GM08714 (cell line): ENCODE results near the gene UGT1A8.
"Not testable (repeated sequence)": the region's sequence is repeated elsewhere in the genome, so short reads cannot be mapped to it uniquely, and the experiment has no call there.

ENCODE experiments used
- H3K4me3 ChIP-seq: fragments of 200-500 bp; sonication (Bioruptor generic); 2 replicates; pipeline ENCODE4 v1.5.1; 2014; ENCODE audit warnings: mild to moderate bottlenecking, low read length, inconsistent platforms
- ZNF274 ChIP-seq: IDR thresholded peaks from 2 replicates; pipeline ENCODE4 v1.6.1; 2012; ENCODE audit warnings: mild to moderate bottlenecking, low read depth, low read length

Gene UGT1A8

GRCh38 chr2:233605680-233606079, 11.8 kb upstream of the UGT1A8 start:
- TF ChIP-seq ZNF274: no peak
- no peak overlapping the region for H3K4me3 ChIP-seq

GRCh38 chr2:233611284-233611683, 6.1 kb upstream of the UGT1A8 start:
- H3K4me3 ChIP-seq: no peak overlapping the region
- TF ChIP-seq ZNF274: no peak

DNA sequence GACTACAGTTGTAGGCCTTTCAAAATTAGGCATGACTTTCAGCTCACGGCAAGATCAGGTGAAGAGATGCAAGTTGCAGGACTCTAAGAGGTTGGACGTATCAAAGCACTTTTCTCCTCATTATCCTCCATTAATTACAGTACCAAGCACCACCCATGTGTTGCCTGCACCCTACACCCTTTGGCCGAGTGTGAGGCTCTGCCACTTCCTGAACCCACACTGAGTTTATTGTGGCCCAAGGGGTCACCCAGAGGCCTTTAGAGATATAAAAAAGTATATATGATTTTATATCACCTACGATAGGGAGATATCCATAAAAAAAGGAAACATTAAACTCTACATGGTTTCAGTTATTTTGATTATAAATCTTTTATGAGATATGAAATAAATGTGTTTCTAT, 2.8 kb downstream of the UGT1A8 start:
- no peak for TF ChIP-seq ZNF274
- no peak overlapping the region for H3K4me3 ChIP-seq

GRCh38 chr2:233621863-233622262, 4.4 kb downstream of the UGT1A8 start:
- not testable (repeated sequence) for H3K4me3 ChIP-seq

DNA sequence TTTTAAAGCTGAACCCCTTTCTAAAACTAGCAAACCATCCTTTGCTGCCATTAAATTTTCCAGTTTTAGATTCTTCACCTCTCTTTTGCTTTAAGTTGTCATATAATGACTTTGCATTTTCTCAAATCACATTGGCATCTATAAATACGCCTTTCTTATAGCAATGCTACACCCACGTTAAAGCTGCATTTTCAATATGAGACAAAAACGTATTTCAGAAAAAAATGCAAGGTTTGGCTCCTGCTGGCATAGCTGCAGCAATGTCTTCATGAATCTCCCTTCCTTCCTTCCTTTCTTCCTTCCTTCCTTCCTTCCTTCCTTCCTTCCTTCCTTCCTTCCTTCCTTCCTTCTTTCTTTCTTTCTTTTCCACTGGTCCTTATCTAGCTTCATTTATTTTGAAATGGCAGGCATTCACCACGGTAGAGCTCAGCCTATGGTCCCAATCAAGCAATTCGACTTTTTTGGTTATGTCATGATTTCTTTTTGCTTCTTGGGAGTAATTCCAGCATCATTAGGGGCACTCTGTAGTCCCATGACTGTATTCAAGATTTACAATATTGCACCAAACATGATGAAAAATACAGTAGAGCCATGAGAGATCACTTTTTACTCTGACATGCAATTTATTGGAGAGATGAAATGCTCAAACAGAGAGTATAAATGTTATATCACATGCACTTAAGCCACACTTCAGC, 10.0 kb downstream of the UGT1A8 start:
- no peak overlapping the region for H3K4me3 ChIP-seq
- TF ChIP-seq ZNF274: no peak

- H3K4me3 ChIP-seq: not testable (repeated sequence)
Measured at GRCh38 chr2:233636306-233636705, 18.9 kb downstream of the UGT1A8 start, which contains the start of gene UGT1A10. Gene UGT1A10, plus strand, starts transcription at chr2:233636448. Its CDS starts 75 bp downstream, at chr2:233636523.

- H3K4me3 ChIP-seq: no peak overlapping the region
- TF ChIP-seq ZNF274: no peak
Measured at GRCh38 chr2:233638836-233639235, 21.4 kb downstream of the UGT1A8 start.

GRCh38 chr2:233639860-233640259, 22.4 kb downstream of the UGT1A8 start:
- TF ChIP-seq ZNF274: no peak
- no peak overlapping the region for H3K4me3 ChIP-seq

DNA sequence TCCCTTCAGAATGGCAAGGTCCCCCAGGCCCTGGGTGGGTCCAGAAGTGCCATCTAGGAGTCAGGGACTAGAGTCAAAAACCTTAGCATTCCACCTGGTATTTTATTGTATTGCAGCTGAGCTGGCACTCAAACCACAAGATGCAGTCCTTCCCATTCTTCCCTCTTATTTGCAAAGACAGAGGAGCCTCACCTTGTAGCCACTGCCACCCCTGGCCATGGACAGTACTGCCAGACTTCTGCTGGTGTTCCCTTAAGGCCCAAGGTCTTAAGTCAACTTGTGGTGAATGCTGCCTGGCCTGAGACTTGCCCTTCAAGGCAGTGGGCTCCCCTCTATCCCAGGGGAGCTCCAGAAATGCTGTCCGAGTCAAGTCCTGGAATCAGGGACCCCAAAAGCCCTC, 25.7 kb downstream of the UGT1A8 start:
- TF ChIP-seq ZNF274: no peak
- no peak overlapping the region for H3K4me3 ChIP-seq

DNA sequence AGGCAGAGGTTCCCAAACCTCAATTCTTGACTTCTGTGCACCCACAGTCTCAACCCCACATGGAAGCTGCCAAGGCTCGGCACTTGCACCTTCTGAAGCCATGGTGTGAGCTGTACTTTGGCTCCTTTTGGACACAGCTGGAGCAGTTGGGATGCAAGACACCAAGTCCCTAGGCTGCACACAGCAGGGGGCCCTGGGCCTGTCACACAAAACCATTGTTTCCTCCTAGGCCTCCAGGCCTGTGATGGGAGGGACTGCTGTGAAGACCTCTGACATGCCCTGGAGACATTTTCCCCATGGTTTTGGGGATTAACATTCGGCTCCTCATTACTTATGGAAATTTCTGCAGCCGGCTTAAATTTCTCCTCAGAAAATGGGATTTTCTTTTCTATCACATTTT, 28.6 kb downstream of the UGT1A8 start:
- H3K4me3 ChIP-seq: not testable (repeated sequence)

- no peak overlapping the region for H3K4me3 ChIP-seq
- TF ChIP-seq ZNF274: no peak
Measured at GRCh38 chr2:233650981-233651380, 33.5 kb downstream of the UGT1A8 start.

GRCh38 chr2:233651430-233651829, 34.0 kb downstream of the UGT1A8 start:
- no peak overlapping the region for H3K4me3 ChIP-seq
- TF ChIP-seq ZNF274: no peak

- no peak for TF ChIP-seq ZNF274
- H3K4me3 ChIP-seq: no peak overlapping the region
Measured at GRCh38 chr2:233654501-233654900, 37.1 kb downstream of the UGT1A8 start.

- H3K4me3 ChIP-seq: no peak overlapping the region
- TF ChIP-seq ZNF274: no peak
Measured at GRCh38 chr2:233655043-233655442, 37.6 kb downstream of the UGT1A8 start.

DNA sequence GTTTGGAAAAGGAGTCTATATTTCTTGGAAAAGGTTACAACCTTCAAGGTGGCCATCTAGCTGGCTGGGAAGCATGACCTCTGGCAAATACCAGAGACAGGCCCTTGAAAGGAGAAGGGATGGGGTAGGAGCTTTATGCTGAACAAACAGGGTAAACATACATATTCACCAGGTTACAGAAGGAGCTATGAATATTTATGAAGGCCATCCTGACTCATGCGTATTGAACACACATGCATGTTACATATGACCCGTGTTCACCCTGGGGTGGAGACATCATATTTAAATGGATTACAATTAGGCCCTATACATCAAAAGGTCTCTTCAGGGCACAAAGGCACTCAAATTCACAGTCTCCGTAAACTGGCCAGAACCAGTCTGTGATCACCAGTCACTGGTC, 38.5 kb downstream of the UGT1A8 start:
- H3K4me3 ChIP-seq: not testable (repeated sequence)

- no peak for TF ChIP-seq ZNF274
- no peak overlapping the region for H3K4me3 ChIP-seq
Measured at GRCh38 chr2:233656443-233656842, 39.0 kb downstream of the UGT1A8 start.

- TF ChIP-seq ZNF274: no peak
- H3K4me3 ChIP-seq: no peak overlapping the region
Measured at GRCh38 chr2:233658610-233659009, 41.2 kb downstream of the UGT1A8 start.
